Measurements from ENCODE around the gene ASCC2.

- TF ChIP-seq, protein P1, sequence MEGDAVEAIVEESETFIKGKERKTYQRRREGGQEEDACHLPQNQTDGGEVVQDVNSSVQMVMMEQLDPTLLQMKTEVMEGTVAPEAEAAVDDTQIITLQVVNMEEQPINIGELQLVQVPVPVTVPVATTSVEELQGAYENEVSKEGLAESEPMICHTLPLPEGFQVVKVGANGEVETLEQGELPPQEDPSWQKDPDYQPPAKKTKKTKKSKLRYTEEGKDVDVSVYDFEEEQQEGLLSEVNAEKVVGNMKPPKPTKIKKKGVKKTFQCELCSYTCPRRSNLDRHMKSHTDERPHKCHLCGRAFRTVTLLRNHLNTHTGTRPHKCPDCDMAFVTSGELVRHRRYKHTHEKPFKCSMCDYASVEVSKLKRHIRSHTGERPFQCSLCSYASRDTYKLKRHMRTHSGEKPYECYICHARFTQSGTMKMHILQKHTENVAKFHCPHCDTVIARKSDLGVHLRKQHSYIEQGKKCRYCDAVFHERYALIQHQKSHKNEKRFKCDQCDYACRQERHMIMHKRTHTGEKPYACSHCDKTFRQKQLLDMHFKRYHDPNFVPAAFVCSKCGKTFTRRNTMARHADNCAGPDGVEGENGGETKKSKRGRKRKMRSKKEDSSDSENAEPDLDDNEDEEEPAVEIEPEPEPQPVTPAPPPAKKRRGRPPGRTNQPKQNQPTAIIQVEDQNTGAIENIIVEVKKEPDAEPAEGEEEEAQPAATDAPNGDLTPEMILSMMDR (IDR thresholded peaks at IDR 0.05), result no peak
- TF ChIP-seq POLR2A (IDR thresholded peaks at IDR 0.05; ENCODE audit: low read depth) (no peak), POLR2AphosphoS5 (IDR thresholded peaks at IDR 0.05) (no peak), EP300 (IDR thresholded peaks at IDR 0.05) (no peak)
These were observed 89.7 kb downstream of the ASCC2 start for GRCh38 chr22:29748248-29748893.

All from esophagus muscularis mucosa (tissue), 4 donors.